Nucleus accumbens (tissue), 56 donors: Measurements from ENCODE around the gene PCDH15.
"Not testable (repeated sequence)": the region's sequence is repeated elsewhere in the genome, so short reads cannot be mapped to it uniquely, and the experiment has no call there.

Experiments used
- DNase-seq, 56 donors: peaks; one replicate each; lab custom pipeline; 2025; lab: John Stamatoyannopoulos, UW

PCDH15 gene

GRCh38 chr10:54577682-54578081, 223.3 kb downstream of the PCDH15 start:
- DNase-seq: no peak

- DNase-seq: no peak
These were observed 224.5 kb downstream of the PCDH15 start for GRCh38 chr10:54576541-54576940.

GRCh38 chr10:54559498-54559897, 241.5 kb downstream of the PCDH15 start:
- no peak for DNase-seq

- DNase-seq: no peak
These were observed 247.0 kb downstream of the PCDH15 start for GRCh38 chr10:54554028-54554427.

- DNase-seq: no peak
These were observed 251.0 kb downstream of the PCDH15 start for GRCh38 chr10:54550016-54550415.

GRCh38 chr10:54531296-54531695, 269.7 kb downstream of the PCDH15 start:
- DNase-seq: no peak

- no peak for DNase-seq
These were observed 270.7 kb downstream of the PCDH15 start for GRCh38 chr10:54530299-54530698.

GRCh38 chr10:54525816-54526215, 275.2 kb downstream of the PCDH15 start:
- no peak for DNase-seq

GRCh38 chr10:54515244-54515643, 285.8 kb downstream of the PCDH15 start:
- DNase-seq: not testable (repeated sequence)

- no peak for DNase-seq
These were observed 297.2 kb downstream of the PCDH15 start for GRCh38 chr10:54503863-54504262.

- no peak for DNase-seq
These were observed 299.1 kb downstream of the PCDH15 start for GRCh38 chr10:54501929-54502328.

GRCh38 chr10:54496852-54497251, 304.2 kb downstream of the PCDH15 start:
- DNase-seq: no peak

- no peak for DNase-seq
These were observed 313.3 kb downstream of the PCDH15 start for GRCh38 chr10:54487743-54488142.

GRCh38 chr10:54485971-54486370, 315.1 kb downstream of the PCDH15 start:
- DNase-seq: no peak

- DNase-seq: no peak
These were observed 316.8 kb downstream of the PCDH15 start for GRCh38 chr10:54484186-54484585.

- no peak for DNase-seq
These were observed 322.4 kb downstream of the PCDH15 start for GRCh38 chr10:54478601-54479000.

- DNase-seq: no peak
These were observed 323.3 kb downstream of the PCDH15 start for GRCh38 chr10:54477738-54478137.

GRCh38 chr10:54470324-54470631, 330.8 kb downstream of the PCDH15 start:
- no peak for DNase-seq

- no peak for DNase-seq
These were observed 331.3 kb downstream of the PCDH15 start for GRCh38 chr10:54469587-54470323.

- no peak for DNase-seq
These were observed 346.8 kb downstream of the PCDH15 start for GRCh38 chr10:54454271-54454670.

- DNase-seq: no peak
These were observed 352.0 kb downstream of the PCDH15 start for GRCh38 chr10:54449056-54449455.

- DNase-seq: no peak
These were observed 356.9 kb downstream of the PCDH15 start for GRCh38 chr10:54444170-54444569.

- DNase-seq: no peak
These were observed 359.8 kb downstream of the PCDH15 start for GRCh38 chr10:54441275-54441674.
